ENCODE data around the gene PKNOX1.
"Not testable (repeated sequence)": the region's sequence is repeated elsewhere in the genome, so short reads cannot be mapped to it uniquely, and the experiment has no call there.

Gene PKNOX1

GRCh38 chr21:43044547-43044946 is 70.2 kb downstream of the PKNOX1 start:
- not testable (repeated sequence) for FAIRE-seq

GRCh38 chr21:43045165-43045875 is 71.0 kb downstream of the PKNOX1 start:
- DNase-seq (ENCODE audit: low spot score); FAIRE-seq: not testable (repeated sequence)

More at GRCh38 chr21:43044547-43044946, 70.2 kb downstream of the PKNOX1 start:
- DNase-seq (ENCODE audit: low spot score): not testable (repeated sequence)

GRCh38 chr21:43045876-43046821 is 71.8 kb downstream of the PKNOX1 start:
- DNase-seq (ENCODE audit: low spot score); FAIRE-seq: not testable (repeated sequence)

- not testable (repeated sequence) for FAIRE-seq; DNase-seq (ENCODE audit: low spot score)
Observed at GRCh38 chr21:43053112-43053511, 78.8 kb downstream of the PKNOX1 start.

- not testable (repeated sequence) for FAIRE-seq; DNase-seq (ENCODE audit: low spot score)
Observed at GRCh38 chr21:43062955-43063664, 88.7 kb downstream of the PKNOX1 start.

- DNase-seq (ENCODE audit: low spot score); FAIRE-seq: not testable (repeated sequence)
Observed at GRCh38 chr21:43064265-43064917, 90.0 kb downstream of the PKNOX1 start.

- not testable (repeated sequence) for FAIRE-seq; DNase-seq (ENCODE audit: low spot score)
Observed at GRCh38 chr21:43065991-43066390, 91.6 kb downstream of the PKNOX1 start.

GRCh38 chr21:43066690-43067089 is 92.3 kb downstream of the PKNOX1 start:
- not testable (repeated sequence) for DNase-seq (ENCODE audit: low spot score); FAIRE-seq

GRCh38 chr21:43068065-43068464 is 93.7 kb downstream of the PKNOX1 start:
- FAIRE-seq; DNase-seq (ENCODE audit: low spot score): not testable (repeated sequence)

- not testable (repeated sequence) for DNase-seq (ENCODE audit: low spot score)
Observed at GRCh38 chr21:43069682-43070081, 95.3 kb downstream of the PKNOX1 start.

GRCh38 chr21:43072742-43073141 is 98.4 kb downstream of the PKNOX1 start:
- DNase-seq (ENCODE audit: low spot score); FAIRE-seq: not testable (repeated sequence)

More at GRCh38 chr21:43069682-43070081, 95.3 kb downstream of the PKNOX1 start:
- FAIRE-seq: not testable (repeated sequence)

- not testable (repeated sequence) for DNase-seq (ENCODE audit: low spot score); FAIRE-seq
Observed at GRCh38 chr21:43074401-43075169, 100.2 kb downstream of the PKNOX1 start.

GRCh38 chr21:43075170-43076022 is 101.0 kb downstream of the PKNOX1 start, which contains the start of gene CBS:
TSS of gene CBS (minus strand) at chr21:43075835. CDS start at chr21:43072193, 3,642 bp downstream.
- not testable (repeated sequence) for FAIRE-seq; DNase-seq (ENCODE audit: low spot score)

GRCh38 chr21:43076023-43076637 is 101.8 kb downstream of the PKNOX1 start:
- not testable (repeated sequence) for FAIRE-seq; DNase-seq (ENCODE audit: low spot score)

- FAIRE-seq; DNase-seq (ENCODE audit: low spot score): not testable (repeated sequence)
Observed at GRCh38 chr21:43076643-43077042, 102.3 kb downstream of the PKNOX1 start.

- not testable (repeated sequence) for FAIRE-seq; DNase-seq (ENCODE audit: low spot score)
Observed at GRCh38 chr21:43082587-43083300, 108.4 kb downstream of the PKNOX1 start.

All from RCC 7860 (cell line).